HG03432 (cell line): ENCODE measurements around the gene DMBX1.

Source experiments
- ATAC-seq: cut with Tn5 transposase; IDR thresholded peaks from one replicate; pipeline ENCODE4 v1.9.1; 2021; ENCODE audit warnings: mild to moderate bottlenecking, moderate library complexity; ENCODE audit not compliant: unreplicated experiment

The DMBX1 gene

GRCh38 chr1:46480959-46481646 is 8.5 kb upstream of the DMBX1 start:
- no peak for ATAC-seq

DNA sequence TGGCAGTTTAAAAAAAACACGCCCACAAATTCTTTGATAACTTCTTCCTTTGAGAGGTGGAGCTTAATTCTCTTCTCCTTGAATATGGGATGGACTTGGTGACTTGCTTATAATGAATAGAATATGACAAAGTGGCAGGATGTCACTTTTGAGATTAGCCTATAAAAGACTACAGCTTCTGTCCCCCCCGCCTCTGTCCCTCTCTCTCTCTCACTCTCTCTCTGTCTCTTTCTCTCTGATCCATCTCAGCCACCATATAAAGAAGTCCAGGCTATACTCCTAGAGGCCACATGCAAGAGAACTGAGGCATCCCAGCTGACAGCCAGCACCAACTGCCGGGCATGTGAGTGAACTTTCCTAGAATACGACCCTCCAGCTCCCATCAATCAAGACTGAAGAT is 7.7 kb upstream of the DMBX1 start:
- ATAC-seq, result no peak

DNA sequence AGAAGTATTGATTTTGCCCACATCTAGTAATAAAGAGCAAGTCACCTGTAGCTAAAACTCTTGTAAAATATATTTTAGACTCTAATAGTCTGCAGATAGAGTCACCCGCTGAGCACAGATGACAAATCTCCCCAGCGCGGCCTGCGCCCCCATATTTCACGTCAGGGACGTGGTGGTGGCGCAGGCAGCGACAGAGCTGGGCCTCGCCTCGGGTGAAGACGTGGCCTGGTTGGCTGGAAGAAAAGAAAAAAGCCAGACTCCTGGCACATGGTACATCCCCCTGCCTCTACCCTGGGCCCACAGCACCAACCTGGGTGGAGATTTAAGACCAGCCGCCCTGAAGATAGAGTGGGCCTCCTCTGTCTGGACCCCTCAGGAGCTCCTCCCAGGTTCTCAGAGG is 6.0 kb upstream of the DMBX1 start:
- no peak for ATAC-seq

DNA sequence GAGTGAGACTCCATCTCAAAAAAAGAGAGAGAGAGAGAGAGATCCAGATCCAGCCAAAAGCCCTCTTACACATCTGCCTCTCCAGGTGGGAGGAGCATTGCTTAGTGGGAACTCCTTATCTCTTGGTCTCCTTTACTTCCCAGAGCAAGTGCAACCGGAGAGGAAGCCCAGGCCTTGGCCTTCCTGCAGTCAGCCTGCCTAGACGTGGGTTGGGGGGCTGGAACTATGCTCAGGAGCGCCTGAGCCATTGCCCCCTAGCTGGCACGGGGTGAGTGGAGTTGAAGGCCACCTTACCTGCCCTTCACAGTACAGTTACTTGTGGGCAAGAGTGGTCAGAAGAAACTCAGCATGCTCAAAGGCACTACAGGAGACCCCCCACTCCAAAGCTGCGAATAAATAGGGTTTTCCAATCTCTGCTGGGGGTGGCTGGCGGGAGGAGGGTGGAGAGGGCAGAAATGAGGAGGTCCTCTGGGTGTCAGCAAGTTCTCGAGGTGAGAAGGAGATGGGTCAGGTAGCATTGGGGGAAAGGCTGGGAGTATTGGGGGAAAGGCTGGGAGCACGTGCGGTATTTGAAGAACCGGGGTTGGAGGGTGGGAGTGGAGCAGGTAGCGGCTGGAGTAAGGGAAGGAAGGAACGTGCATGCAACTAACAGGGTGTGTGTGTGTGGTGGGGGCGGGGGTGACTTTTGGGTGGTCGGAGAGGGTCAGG is 4.7 kb upstream of the DMBX1 start:
- no peak for ATAC-seq

GRCh38 chr1:46485564-46486431 is 3.8 kb upstream of the DMBX1 start:
- ATAC-seq, result no peak

GRCh38 chr1:46486432-46487015 is 3.1 kb upstream of the DMBX1 start:
- no peak for ATAC-seq

DNA sequence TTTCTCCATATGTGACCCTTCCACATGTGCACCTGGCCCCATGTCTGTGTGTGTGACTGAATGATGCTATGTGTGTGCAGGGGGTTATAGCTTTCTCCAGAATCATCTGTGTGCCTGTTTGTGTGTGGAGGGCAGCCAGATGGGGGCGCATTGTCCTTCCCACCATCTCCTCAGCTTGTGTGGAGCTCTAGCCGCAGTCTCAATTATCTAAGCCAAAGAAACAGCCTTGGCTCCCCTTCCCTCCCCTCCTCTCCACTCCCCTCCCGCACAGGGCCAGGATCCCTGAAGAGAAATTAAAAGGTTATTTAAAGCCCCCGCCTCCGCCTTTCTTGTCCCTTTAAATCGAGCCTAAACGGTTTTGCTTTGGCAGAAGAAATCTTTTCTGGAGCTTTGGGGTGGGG is 1.8 kb upstream of the DMBX1 start:
- no peak for ATAC-seq

GRCh38 chr1:46488343-46489168 is 1.1 kb upstream of the DMBX1 start:
- ATAC-seq, result no peak

- ATAC-seq, result no peak
These were observed 433 bp upstream of the DMBX1 start for GRCh38 chr1:46489169-46489637.

GRCh38 chr1:46490406-46490655 is 695 bp downstream of the DMBX1 start:
- ATAC-seq, result no peak

- no peak for ATAC-seq
These were observed 1.2 kb downstream of the DMBX1 start for GRCh38 chr1:46490656-46491442.

DNA sequence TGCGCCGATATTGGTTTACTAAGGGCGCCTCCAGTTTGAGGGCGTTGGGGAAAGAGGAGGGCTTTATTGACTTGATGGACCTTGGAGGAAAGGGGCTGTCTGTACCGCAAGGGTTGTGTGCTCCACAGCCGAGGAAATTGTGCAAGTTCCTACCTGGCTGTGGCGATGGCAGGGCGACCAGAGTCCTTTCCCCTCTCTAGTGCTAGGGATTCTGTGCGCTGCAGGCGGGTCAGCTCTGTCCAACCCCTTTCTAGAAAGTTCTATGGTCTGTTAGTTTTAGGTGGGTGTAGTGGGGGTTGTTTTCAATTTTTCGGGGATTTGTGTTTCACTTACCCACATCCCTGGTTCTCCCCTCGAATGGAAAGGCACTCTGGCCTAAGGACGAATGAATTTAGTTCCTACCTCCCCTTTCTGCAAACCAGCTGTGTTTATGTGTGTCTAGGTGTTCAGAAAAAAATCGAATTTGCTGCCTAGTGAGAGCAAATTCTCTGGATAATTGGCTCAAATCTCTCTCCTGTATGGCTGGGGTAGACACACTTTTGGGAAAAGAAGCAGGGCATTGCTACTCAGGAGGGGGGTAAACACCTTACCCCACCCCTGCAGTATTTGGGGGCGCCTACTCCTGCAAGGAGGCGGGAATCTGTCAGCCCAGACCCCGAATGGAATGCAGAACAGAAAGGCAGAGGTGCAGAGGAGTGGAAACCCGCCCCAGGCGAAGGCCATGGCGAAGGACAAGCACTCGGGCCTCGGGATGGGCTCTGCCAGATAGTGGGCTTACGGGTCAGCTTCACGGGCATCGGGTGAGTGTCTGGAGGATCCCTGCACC is 2.0 kb downstream of the DMBX1 start:
- ATAC-seq, result no peak

DNA sequence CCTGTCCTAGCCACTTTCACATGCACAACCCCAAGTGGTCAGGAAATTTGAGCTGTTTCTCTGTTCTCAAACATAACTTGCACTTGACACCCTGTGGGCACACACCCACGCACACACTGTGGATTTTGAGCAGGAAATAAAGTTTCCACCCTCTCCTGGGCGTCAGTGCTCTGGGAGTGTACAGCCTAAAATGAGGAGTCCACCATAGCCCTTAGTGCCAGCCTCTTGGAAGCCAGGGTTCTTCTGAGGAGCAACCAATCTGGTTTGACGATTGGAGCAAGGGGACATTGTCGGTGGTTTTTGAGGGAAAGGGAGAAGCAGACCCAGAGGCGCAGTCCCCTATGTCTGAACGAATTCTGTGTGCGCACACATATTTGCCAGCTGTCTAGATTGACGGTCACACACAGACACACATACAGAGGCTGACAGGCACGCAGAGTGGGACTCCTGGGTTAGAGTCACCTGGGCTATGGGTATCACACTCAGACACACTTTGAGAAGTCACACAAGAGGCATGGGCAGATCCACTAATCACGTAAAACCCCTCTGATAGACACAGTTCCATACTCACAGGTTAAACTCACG is 2.7 kb downstream of the DMBX1 start:
- ATAC-seq, result no peak

GRCh38 chr1:46492871-46493270 is 3.2 kb downstream of the DMBX1 start:
- ATAC-seq, result no peak

DNA sequence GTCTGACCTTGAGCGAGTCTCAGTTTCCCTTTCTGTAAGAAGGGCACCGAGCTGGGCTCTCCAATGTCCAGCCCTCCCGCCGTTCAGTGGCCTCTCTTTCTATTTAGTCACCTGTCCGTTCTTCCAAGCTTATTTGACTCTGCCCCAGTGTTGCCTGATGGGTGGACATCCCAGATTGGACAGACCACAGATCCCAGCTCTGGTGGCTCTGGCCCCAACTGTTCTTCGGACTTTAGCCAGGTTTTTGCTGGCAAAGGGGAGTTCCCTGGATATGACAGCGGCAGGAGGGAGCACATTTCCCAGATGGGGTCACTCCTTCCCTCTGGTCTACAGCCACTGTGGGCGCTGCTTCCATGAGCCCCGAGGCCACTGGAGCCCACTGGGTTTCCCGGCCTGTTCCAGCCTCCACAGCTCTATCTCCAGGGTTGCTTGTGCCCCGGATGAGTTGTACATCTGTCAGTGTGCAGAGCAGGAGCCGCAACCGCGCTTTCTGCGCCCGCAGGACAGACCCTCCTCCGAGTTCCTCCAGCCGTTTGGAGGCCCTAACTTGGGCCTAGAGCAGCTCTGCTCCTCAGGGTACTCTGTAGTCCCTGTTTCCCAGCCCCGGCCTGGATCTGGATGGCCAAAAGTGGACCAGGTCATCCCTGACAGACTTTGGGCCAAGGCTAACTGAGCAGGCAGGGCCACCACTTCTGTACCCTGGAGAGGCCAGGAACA is 3.8 kb downstream of the DMBX1 start:
- no peak for ATAC-seq

- no peak for ATAC-seq
These were observed 5.3 kb downstream of the DMBX1 start for GRCh38 chr1:46494910-46495309.

GRCh38 chr1:46495778-46496177 is 6.1 kb downstream of the DMBX1 start:
- no peak for ATAC-seq

- no peak for ATAC-seq
These were observed 6.9 kb downstream of the DMBX1 start for GRCh38 chr1:46496505-46496904.
